Measurements from ENCODE around the gene EFNA5. TPM values are rescaled to one million over a fixed set of nuclear protein-coding genes. Genes with fewer than 3 reads are reported as not detected.

EFNA5 gene
- total and polyA plus RNA-seq, 10 of the 15 experiments (the other 5 are each of a cell fraction or from before 2014, with no cell fraction given) = 0.19 to 12.6 (median 3.9) TPM

- ChIA-PET CTCF (interaction anchor here (0.6 to 4.1 kb wide), 78 partner anchors 9 to 598 kb away, joined by 3 to 34 read pairs (median 5); partner anchors contain the start of gene EFNA5), SMC1A (ENCODE audit: uncharacterized antibody, unreplicated experiment) (interaction anchor here (0.6 to 9.7 kb wide), 73 partner anchors 9 to 774 kb away, joined by 3 to 106 read pairs (median 5); partner anchors contain the start of gene EFNA5), POLR2A (interaction anchor here (0.6 to 4.1 kb wide), 10 partner anchors 37 to 241 kb away, joined by 3 to 12 read pairs (median 3); partner anchors contain the start of gene EFNA5), RAD21 (ENCODE audit: unreplicated experiment) (interaction anchor here (0.6 to 4.2 kb wide), 65 partner anchors 10 to 773 kb away, joined by 3 to 44 read pairs (median 6); no protein-coding TSS in a partner anchor)
- Histone ChIP-seq H3K27me3 (replicated peaks in 1 of 2; ENCODE audit: control insufficient read depth in 2 of 2, insufficient read depth in 2 of 2, low read length in 1 of 2) (no peaks in the 10 kb centered on the region), H2AFZ (ENCODE audit: control insufficient read depth, low read depth, low read length) (peak overlapping the region; percentile 84), H3K9ac (ENCODE audit: control insufficient read depth, insufficient read depth, low read length) (peak overlapping the region; percentile 71), H3K27ac (ENCODE audit: control insufficient read depth, insufficient read depth) (peak overlapping the region; percentile 95), H3K36me3 (ENCODE audit: control insufficient read depth in 2 of 2, insufficient read depth in 2 of 2, low read length in 1 of 2) (no peaks in the 10 kb centered on the region), H3K79me2 (ENCODE audit: control insufficient read depth, insufficient read depth, low read length) (peaks cover 38% of the 10 kb centered on the region), H3K4me1 (ENCODE audit: control insufficient read depth, insufficient read depth, low read length) (peaks cover 27% of the 10 kb centered on the region), H3K4me2 (ENCODE audit: control insufficient read depth, insufficient read depth) (peak overlapping the region; percentile 95), H3K4me3 (peak overlapping the region; percentile 64), H3K9me3 (replicated peaks; ENCODE audit: control insufficient read depth, insufficient read depth, low read length) (no peaks in the 10 kb centered on the region), H4K20me1 (ENCODE audit: control insufficient read depth, insufficient read depth) (no peaks in the 10 kb centered on the region)
- FAIRE-seq (peak; percentile 56), DNase-seq (ENCODE audit: low read depth, low spot score) (peak; percentile 83), ATAC-seq (peak; percentile 88)
- WGBS (ENCODE audit: insufficient coverage, insufficient replicate concordance, low lambda C conversion rate, missing lambda C conversion rate) = 2% methylated on average over 26 of the region's 26 CpGs
- intact Hi-C loops (cut with micrococcal nuclease; ENCODE audit: unreplicated experiment) (loop anchor here (1.0 to 10.0 kb wide), 8 partner anchors 31 to 773 kb away; no protein-coding TSS in a partner anchor), in situ Hi-C loops (cut with MboI) (no loop called here)
- BruUV-seq (replicated peaks) = TSS peak; percentile 60
- TF ChIP-seq ZBTB33 (IDR thresholded peaks at IDR 0.05) (no peak), IKZF1 (conservative IDR thresholded peaks at IDR 0.05) (peak; percentile 14; the same call in 1 of the 2 replicates), ELK1 (IDR thresholded peaks at IDR 0.05; ENCODE audit: low read depth, low read length) (no peak), MEF2B (IDR thresholded peaks at IDR 0.05; ENCODE audit: partially characterized antibody, poor library complexity, severe bottlenecking) (no peak), ZSCAN29 (IDR thresholded peaks at IDR 0.05) (no peak), MYB (IDR thresholded peaks at IDR 0.05; ENCODE audit: borderline replicate concordance, low read depth, low read length) (no peak), PAX5 (IDR thresholded peaks at IDR 0.05; ENCODE audit: borderline replicate concordance, low read depth, low read length) (peak; percentile 70; the same call in 1 of the 2 replicates), SMC3 (IDR thresholded peaks at IDR 0.05; ENCODE audit: borderline replicate concordance, low read length) (peak; percentile 76), SPI1 (IDR thresholded peaks at IDR 0.05; ENCODE audit: borderline replicate concordance, insufficient read depth, low read depth, low read length) (no peak), HDAC2 (IDR thresholded peaks at IDR 0.05) (no peak), LARP7 (IDR thresholded peaks at IDR 0.05) (no peak), CHD4 (IDR thresholded peaks at IDR 0.05) (no peak), HCFC1 (IDR thresholded peaks at IDR 0.05; ENCODE audit: low read length) (no peak), CEBPZ (IDR thresholded peaks at IDR 0.05; ENCODE audit: low read depth, low read length) (no peak), ATF3 (IDR thresholded peaks at IDR 0.05; ENCODE audit: borderline replicate concordance, extremely low read depth, low read depth, low read length) (no peak), GATAD2B (conservative IDR thresholded peaks at IDR 0.05; ENCODE audit: low read depth) (no peak)
These were observed 98.9 kb downstream of the EFNA5 start for GRCh38 chr5:107571621-107572536.
